IPS-18a (cell line): Measurements from ENCODE around the gene GMDS.

Source experiments
- H3K27ac ChIP-seq: one replicate; pipeline ENCODE4 v1.5.1; 2013; ENCODE audit warnings: low read length
- H3K27me3 ChIP-seq: one replicate; pipeline ENCODE4 v1.6.1; 2013; ENCODE audit warnings: mild to moderate bottlenecking, low read length; ENCODE audit not compliant: control insufficient read depth, insufficient read depth
- H3K36me3 ChIP-seq: one replicate; pipeline ENCODE4 v1.6.1; 2013; ENCODE audit warnings: low read depth, low read length; ENCODE audit not compliant: control insufficient read depth
- H3K4me1 ChIP-seq: one replicate; pipeline ENCODE4 v1.6.1; 2013; ENCODE audit warnings: low read depth, low read length; ENCODE audit not compliant: control insufficient read depth
- H3K4me3 ChIP-seq: one replicate; pipeline ENCODE4 v1.5.1; 2013; ENCODE audit warnings: low read length
- H3K9ac ChIP-seq: one replicate; pipeline ENCODE4 v1.6.1; 2013; ENCODE audit warnings: mild to moderate bottlenecking, low read length, moderate library complexity
- H3K9me3 ChIP-seq: one replicate; pipeline ENCODE4 v1.6.1; 2013; ENCODE audit warnings: low read depth, low read length; ENCODE audit not compliant: control insufficient read depth

GMDS gene

GRCh38 chr6:1576166-1576565 lies 669.2 kb downstream of the GMDS start:
- H3K9ac ChIP-seq: no peak overlapping the region
- H3K36me3 ChIP-seq: no peaks in the 10 kb centered on the region
- H3K27me3 ChIP-seq: no peaks in the 10 kb centered on the region
- no peak overlapping the region for H3K27ac ChIP-seq
- H3K4me3 ChIP-seq: no peak overlapping the region
- peaks cover 24% of the 10 kb centered on the region for H3K4me1 ChIP-seq
- H3K9me3 ChIP-seq: no peaks in the 10 kb centered on the region

- Histone ChIP-seq H3K27me3 (no peaks in the 10 kb centered on the region), H3K4me1 (peaks cover 24% of the 10 kb centered on the region), H3K9me3 (no peaks in the 10 kb centered on the region), H3K9ac (no peak overlapping the region), H3K36me3 (no peaks in the 10 kb centered on the region), H3K4me3 (no peak overlapping the region), H3K27ac (no peak overlapping the region)
Measured at GRCh38 chr6:1575210-1576041, 670.0 kb downstream of the GMDS start.

GRCh38 chr6:1574890-1575209 lies 670.6 kb downstream of the GMDS start:
- no peak overlapping the region for H3K27ac ChIP-seq
- peaks cover 24% of the 10 kb centered on the region for H3K4me1 ChIP-seq
- H3K9me3 ChIP-seq: no peaks in the 10 kb centered on the region
- H3K4me3 ChIP-seq: no peak overlapping the region
- no peaks in the 10 kb centered on the region for H3K27me3 ChIP-seq
- no peaks in the 10 kb centered on the region for H3K36me3 ChIP-seq
- no peak overlapping the region for H3K9ac ChIP-seq

GRCh38 chr6:1574083-1574761 lies 671.2 kb downstream of the GMDS start:
- H3K9ac ChIP-seq: no peak overlapping the region

More at GRCh38 chr6:1574083-1574761, 671.2 kb downstream of the GMDS start:
- no peak overlapping the region for H3K27ac ChIP-seq
- H3K36me3 ChIP-seq: no peaks in the 10 kb centered on the region
- no peaks in the 10 kb centered on the region for H3K9me3 ChIP-seq
- H3K4me3 ChIP-seq: no peak overlapping the region
- H3K4me1 ChIP-seq: peaks cover 24% of the 10 kb centered on the region
- no peaks in the 10 kb centered on the region for H3K27me3 ChIP-seq
